NCI-H128 (cell line): ENCODE data around the gene CDCA7L.
"Not testable (repeated sequence)": the region's sequence is repeated elsewhere in the genome, so short reads cannot be mapped to it uniquely, and the experiment has no call there.

Experiments
- DNase-seq: peaks from one replicate; lab custom pipeline; 2025; ENCODE audit not compliant: unreplicated experiment; lab: John Stamatoyannopoulos, UW

Gene CDCA7L

DNA sequence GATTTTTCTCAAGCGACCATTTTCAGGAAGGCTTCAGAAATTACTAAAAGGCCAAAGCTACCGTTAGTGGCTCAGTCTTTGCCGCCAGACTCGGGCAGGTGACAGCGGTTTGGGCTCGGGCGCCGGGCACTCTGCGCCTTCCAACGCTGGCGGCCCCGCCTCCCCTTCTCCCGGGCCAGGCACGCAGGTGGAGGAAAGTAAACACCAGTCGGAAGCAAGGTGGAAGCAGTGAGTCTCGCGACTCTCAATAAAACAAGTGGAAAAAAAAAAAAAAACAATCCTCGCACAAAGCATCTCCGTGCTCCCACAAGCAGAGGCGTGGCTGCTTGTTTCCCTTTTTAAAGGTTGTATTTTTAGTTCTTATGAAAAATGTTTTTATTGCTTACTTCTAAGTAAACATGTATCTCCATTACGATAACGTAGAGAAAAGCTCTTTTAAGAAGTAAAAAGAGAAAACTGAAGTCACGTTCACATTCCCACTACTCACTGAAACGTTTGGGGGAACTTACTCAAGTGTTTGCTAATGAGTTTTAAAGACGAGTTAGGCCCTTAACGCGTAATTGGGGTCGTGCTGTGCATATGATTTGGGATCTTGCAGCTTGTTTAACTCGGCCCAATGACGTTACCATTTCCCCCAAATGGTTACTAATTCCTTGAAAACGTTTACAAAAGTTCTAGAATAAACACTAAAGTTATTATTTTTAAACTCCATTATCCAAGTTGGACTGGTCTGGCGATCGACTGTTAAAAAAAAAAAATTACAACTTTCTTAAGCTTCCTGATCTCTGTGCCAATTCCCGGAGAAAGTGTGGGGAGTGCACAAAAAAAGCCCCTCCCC lies 864 bp downstream of the CDCA7L start:
- peak; percentile 74 for DNase-seq

DNA sequence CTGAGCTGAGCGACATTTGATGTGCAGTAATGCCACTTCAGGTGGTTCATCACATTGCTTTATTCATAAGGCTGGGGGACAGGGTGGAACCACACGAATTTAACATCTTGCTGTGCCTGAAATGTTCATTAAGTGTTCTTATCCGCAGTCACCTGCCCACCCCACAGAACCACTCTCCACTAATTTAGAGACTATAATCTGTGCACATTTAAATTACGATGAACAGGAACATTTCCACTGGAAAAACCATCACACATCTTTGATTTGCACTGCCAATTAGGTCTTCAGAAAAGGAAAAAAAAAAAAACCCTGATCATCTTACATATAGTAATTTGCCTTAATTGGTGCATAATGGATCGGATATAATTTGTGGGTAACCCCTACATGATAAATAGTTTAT lies 2.3 kb downstream of the CDCA7L start:
- no peak for DNase-seq

GRCh38 chr7:21942955-21943354 lies 2.7 kb downstream of the CDCA7L start:
- DNase-seq = no peak

DNA sequence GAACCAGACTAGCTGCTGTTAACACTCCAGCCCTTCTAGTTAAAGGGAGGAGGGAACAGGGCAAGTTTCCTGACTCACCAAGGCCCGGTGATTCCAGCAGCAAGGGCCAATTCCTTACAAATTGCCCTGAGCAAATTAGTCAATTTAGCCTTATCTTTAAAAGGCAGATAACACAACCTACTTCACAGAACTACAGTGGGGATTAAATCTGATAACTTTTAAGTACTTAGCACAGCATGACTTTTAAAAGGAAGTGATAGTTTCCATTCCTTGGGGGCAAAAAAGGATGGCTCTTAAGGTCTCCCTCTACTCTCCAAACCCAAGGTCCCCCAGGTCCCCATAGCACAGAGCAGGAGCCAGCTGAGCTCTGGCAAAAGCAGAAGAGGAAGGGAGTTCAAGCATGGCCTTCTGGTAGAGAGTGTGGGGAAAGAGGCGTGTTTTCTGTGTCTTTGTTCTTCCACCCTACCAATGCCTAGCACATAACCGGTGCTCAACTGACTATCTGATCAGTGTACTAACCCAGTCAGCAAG lies 4.0 kb downstream of the CDCA7L start:
- DNase-seq = no peak

GRCh38 chr7:21939858-21940372 lies 5.8 kb downstream of the CDCA7L start:
- DNase-seq = no peak

DNA sequence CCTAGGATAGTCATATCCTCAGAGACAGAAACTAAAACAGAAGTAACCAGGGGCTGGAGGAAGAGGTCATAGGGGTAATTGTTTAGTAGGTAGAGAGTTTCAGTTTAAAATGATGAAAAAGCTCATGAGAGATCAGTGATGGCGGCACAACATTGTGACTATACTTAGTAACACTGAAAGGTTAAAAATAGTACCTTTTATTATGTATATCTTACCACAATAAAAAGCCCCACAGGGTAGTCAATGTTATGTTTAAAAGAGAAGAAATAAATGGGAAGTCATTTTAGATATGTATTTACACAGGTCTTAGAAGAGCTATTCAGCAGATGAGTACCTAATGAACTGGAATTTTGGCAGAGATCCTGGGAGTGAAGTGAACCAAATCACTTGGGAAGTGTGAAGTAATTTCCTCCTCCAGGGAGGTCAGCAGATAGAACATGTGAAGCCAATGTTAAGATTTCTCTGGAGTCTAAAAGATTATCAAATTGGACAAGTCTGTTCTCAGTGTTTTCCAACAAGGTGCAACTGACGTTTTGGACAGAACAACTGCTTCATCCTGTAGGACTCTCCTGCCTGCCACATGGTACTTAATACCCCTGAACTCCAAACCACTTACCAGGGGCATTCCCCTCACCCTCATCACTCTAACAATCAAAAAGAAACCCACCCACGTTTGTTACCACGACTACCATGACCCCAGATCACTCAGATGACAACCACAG lies 6.4 kb downstream of the CDCA7L start:
- DNase-seq = peak; percentile 19

GRCh38 chr7:21938463-21938862 lies 7.2 kb downstream of the CDCA7L start:
- DNase-seq = no peak

- DNase-seq = no peak
Measured at GRCh38 chr7:21934808-21935207, 10.9 kb downstream of the CDCA7L start.

- DNase-seq = not testable (repeated sequence)
Measured at GRCh38 chr7:21933293-21933692, 12.4 kb downstream of the CDCA7L start.

GRCh38 chr7:21927693-21928092 lies 18.0 kb downstream of the CDCA7L start:
- DNase-seq = no peak

- DNase-seq = no peak
Measured at GRCh38 chr7:21926448-21926847, 19.3 kb downstream of the CDCA7L start.

- peak; percentile 76 for DNase-seq
Measured at GRCh38 chr7:21923658-21924057, 22.0 kb downstream of the CDCA7L start.

DNA sequence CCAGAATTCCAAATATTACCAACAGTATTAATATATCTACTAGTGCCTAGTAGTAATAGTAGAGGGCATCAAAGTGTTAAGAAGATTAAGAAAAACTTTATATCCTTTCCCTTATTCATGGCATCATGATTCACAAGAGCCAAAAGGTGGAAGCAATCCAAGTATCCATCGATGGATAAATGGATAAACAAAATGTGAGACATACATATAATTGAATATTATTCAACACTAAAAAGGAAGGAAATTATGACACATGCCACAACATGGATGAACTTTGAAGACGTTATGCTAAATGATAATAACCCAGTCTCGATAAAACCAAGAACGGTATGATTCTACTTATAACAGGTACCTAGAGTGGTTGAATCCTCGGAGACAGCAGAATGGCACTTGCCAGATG lies 23.1 kb downstream of the CDCA7L start:
- DNase-seq = no peak

GRCh38 chr7:21920936-21921335 lies 24.8 kb downstream of the CDCA7L start:
- no peak for DNase-seq

GRCh38 chr7:21918216-21918615 lies 27.5 kb downstream of the CDCA7L start:
- DNase-seq = no peak

GRCh38 chr7:21916629-21917028 lies 29.1 kb downstream of the CDCA7L start:
- DNase-seq = no peak

DNA sequence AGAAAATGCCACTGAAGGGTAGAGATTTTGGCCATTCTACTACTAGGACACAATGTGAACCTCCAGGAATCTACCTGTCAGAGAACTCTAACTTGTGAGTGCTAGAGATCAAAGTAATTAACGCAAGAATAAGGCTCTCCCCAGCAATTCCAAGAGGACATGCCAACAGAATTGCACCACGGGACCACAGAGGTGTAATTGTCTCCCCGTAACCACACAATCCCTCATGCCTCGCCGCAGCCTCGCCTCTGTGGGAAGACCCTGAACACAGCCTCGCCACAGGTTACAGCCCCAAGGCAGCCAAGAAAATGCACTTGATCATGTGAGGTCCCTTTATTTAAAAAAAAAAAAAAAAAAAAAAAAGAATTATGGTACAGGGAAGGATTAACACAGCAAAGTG lies 29.5 kb downstream of the CDCA7L start:
- no peak for DNase-seq

GRCh38 chr7:21915140-21915539 lies 30.6 kb downstream of the CDCA7L start:
- no peak for DNase-seq

GRCh38 chr7:21914671-21915070 lies 31.0 kb downstream of the CDCA7L start:
- no peak for DNase-seq

GRCh38 chr7:21912931-21913780 lies 32.5 kb downstream of the CDCA7L start:
- DNase-seq = no peak

GRCh38 chr7:21912305-21912704 lies 33.4 kb downstream of the CDCA7L start:
- no peak for DNase-seq
